Panc1 (cell line): ENCODE measurements around the gene MOK. TPM values are rescaled to one million over a fixed set of nuclear protein-coding genes. Genes with fewer than 3 reads are reported as not detected.
A peak's percentile ranks its signal among the peaks of the same experiment; 100 is the strongest.

Experiments used
- ATAC-seq: fragments of 200-7000 bp; cut with Tn5 transposase; 2 replicates; pipeline ENCODE4 v1.9.1; 2020; ENCODE audit warnings: mild to moderate bottlenecking, moderate library complexity
- BruUV-seq: library from RNA; stranded (reverse); fragments of 400-500 nt; replicated peaks from 2 replicates; lab custom pipeline; 2021; lab: Mats Ljungman, UMichigan
- CTCF ChIA-PET: fragments of 300-600 bp; sonication (Branson Sonifier 250); formaldehyde crosslinking; loops from one replicate; lab custom pipeline; 2022; ENCODE audit warnings: antibody characterized with exemption; lab: Charles Lee
- POLR2A ChIA-PET: fragments of 300-600 bp; sonication (Branson Sonifier 250); formaldehyde crosslinking; loops from one replicate; lab custom pipeline; 2022; ENCODE audit warnings: antibody characterized with exemption; lab: Charles Lee
- DNase-seq: peaks from one replicate; pipeline ENCODE4 v3.0.0-alpha.2; 2010; ENCODE audit warnings: low read depth, low spot score
- H3K27ac ChIP-seq: 2 replicates; pipeline ENCODE4 v1.5.1; 2011; ENCODE audit warnings: mild to moderate bottlenecking, low read length, inconsistent platforms
- H3K27me3 ChIP-seq: fragments of 200-500 bp; sonication (Bioruptor generic); 2 replicates; pipeline ENCODE4 v1.6.0; 2014; ENCODE audit warnings: low read length, inconsistent platforms; ENCODE audit not compliant: control insufficient read depth, insufficient read depth
- H3K36me3 ChIP-seq: fragments of 200-500 bp; sonication (Bioruptor generic); 2 replicates; pipeline ENCODE4 v1.5.1; 2014; ENCODE audit warnings: inconsistent platforms, mild to moderate bottlenecking, low read length, moderate library complexity; ENCODE audit not compliant: control insufficient read depth, insufficient read depth
- H3K4me1 ChIP-seq: 2 replicates; pipeline ENCODE4 v1.5.1; 2011; ENCODE audit warnings: inconsistent platforms, mild to moderate bottlenecking, low read length, moderate library complexity; ENCODE audit not compliant: control insufficient read depth, insufficient read depth
- H3K4me3 ChIP-seq, 2 experiments: 2 replicates each; pipeline ENCODE4 v1.5.1; 2011 to 2012; ENCODE audit warnings: low read depth in 2 of 2, low read length in 2 of 2, mild to moderate bottlenecking in 2 of 2, inconsistent platforms in 1 of 2, moderate library complexity in 1 of 2
- H3K9me3 ChIP-seq: fragments of 200-500 bp; sonication (Bioruptor generic); 2 replicates; pipeline ENCODE4 v1.5.1; 2014; ENCODE audit warnings: low read depth, mild to moderate bottlenecking, inconsistent platforms, low read length, moderate library complexity; ENCODE audit not compliant: control insufficient read depth, insufficient read depth
- CTCF ChIP-seq: fragments of 450-650 bp; IDR thresholded peaks from 2 replicates; pipeline ENCODE4 v1.5.1; 2017; ENCODE audit warnings: mild to moderate bottlenecking
- POLR2AphosphoS5 ChIP-seq: IDR thresholded peaks from 2 replicates; pipeline ENCODE4 v1.6.1; 2012; ENCODE audit warnings: mild to moderate bottlenecking, low read depth, low read length, moderate library complexity
- REST ChIP-seq, 2 experiments: IDR thresholded peaks; 2 replicates each; pipeline ENCODE4 v1.6.1; 2011 to 2012; ENCODE audit warnings: low read depth in 2 of 2, control low read depth in 1 of 2, low read length in 1 of 2, mild to moderate bottlenecking in 1 of 2, moderate library complexity in 1 of 2; ENCODE audit not compliant: insufficient read depth in 1 of 2
- SIN3A ChIP-seq: IDR thresholded peaks from 2 replicates; pipeline ENCODE4 v1.6.1; 2012; ENCODE audit warnings: low read depth, mild to moderate bottlenecking, low read length, moderate library complexity, borderline replicate concordance; ENCODE audit not compliant: insufficient read depth
- TCF7L2 ChIP-seq: IDR thresholded peaks from 2 replicates; pipeline ENCODE4 v1.6.1; 2011; ENCODE audit warnings: mild to moderate bottlenecking, low read depth, low read length, inconsistent platforms
- in situ Hi-C: cut with HindIII; loops from 2 replicates; pipeline ENCODE4 v1.10.0; 2016; ENCODE audit warnings: low sequenced_read_pairs, low pct_unique_long_range_greater_than_20kb
- intact Hi-C: fragments of 100-400 bp; cut with micrococcal nuclease; formaldehyde crosslinking; loops from one replicate; pipeline ENCODE4 v1.10.0; 2022; ENCODE audit not compliant: unreplicated experiment
- total RNA-seq: library from RNA; stranded (reverse); gene quantifications from one replicate; pipeline ENCODE4 v1.2.1, GENCODE V29; 2021; ENCODE audit not compliant: unreplicated experiment

Gene MOK
- total RNA-seq, 1 experiment from 2014 or later: 9.8 TPM

GRCh38 chr14:102227184-102227964 lies 77.6 kb downstream of the MOK start:
- H3K36me3 ChIP-seq: no peaks in the 10 kb centered on the region; the same call in 1 of the 2 replicates
- no peak overlapping the region for H3K27ac ChIP-seq
- no peak overlapping the region for H3K4me3 ChIP-seq
- in situ Hi-C loops: no loop called here
- POLR2A ChIA-PET: no interaction called here
- TF ChIP-seq TCF7L2 (no peak), REST (IDR thresholded peaks at IDR 0.05; ENCODE audit: insufficient read depth in 1 of 2, low read depth in 2 of 2, low read length in 1 of 2) (no peak), CTCF (no peak), POLR2AphosphoS5 (no peak), SIN3A (no peak)
- BruUV-seq: no TSS peak
- DNase-seq: no peak
- H3K9me3 ChIP-seq: no peaks in the 10 kb centered on the region
- intact Hi-C loops: no loop called here
- H3K4me1 ChIP-seq: no peaks in the 10 kb centered on the region
- no peak for ATAC-seq
- no peaks in the 10 kb centered on the region for H3K27me3 ChIP-seq
- CTCF ChIA-PET: no interaction called here

- POLR2A ChIA-PET: no interaction called here
- no TSS peak for BruUV-seq
- Histone ChIP-seq H3K36me3 (no peaks in the 10 kb centered on the region; the same call in 1 of the 2 replicates), H3K27ac (no peak overlapping the region), H3K4me3 (no peak overlapping the region), H3K4me1 (no peaks in the 10 kb centered on the region), H3K9me3 (no peaks in the 10 kb centered on the region), H3K27me3 (no peaks in the 10 kb centered on the region)
- intact Hi-C loops (no loop called here), in situ Hi-C loops (no loop called here)
- no peak for TF ChIP-seq SIN3A
- TF ChIP-seq POLR2AphosphoS5: no peak
- no peak for TF ChIP-seq REST (IDR thresholded peaks at IDR 0.05; ENCODE audit: insufficient read depth in 1 of 2, low read depth in 2 of 2, low read length in 1 of 2)
- TF ChIP-seq CTCF: no peak
- no peak for TF ChIP-seq TCF7L2
- 0 out of 2 replicates have a peak, but pooled peaks have one; percentile 19 for ATAC-seq
- CTCF ChIA-PET: no interaction called here
- no peak for DNase-seq
Measured at GRCh38 chr14:102226356-102227125, 78.4 kb downstream of the MOK start.
